ENCODE results near the gene DIS3L2.

The DIS3L2 gene

GRCh38 chr2:232235716-232236115 lies 274.2 kb downstream of the DIS3L2 start:
- DNase-seq, result no peak

DNA sequence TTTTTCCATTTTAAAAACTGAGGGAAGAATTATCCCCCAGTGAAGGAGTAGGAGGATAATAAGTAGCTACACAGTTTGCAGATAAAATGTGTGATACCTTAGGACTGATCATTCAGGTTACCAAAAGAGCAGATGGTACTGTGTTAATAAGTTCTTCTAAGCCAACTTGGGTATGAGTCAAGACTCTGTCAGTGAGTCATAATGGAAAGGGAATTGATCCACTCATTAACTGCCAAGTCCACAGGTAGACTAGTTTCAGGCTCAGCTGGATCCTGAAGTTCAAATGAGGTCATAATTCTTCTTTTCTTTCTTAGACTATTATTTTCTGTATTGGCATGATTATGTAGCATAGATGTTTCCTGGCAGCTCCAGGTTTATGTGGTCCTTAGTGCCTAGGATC lies 274.7 kb downstream of the DIS3L2 start:
- no peak for DNase-seq

DNA sequence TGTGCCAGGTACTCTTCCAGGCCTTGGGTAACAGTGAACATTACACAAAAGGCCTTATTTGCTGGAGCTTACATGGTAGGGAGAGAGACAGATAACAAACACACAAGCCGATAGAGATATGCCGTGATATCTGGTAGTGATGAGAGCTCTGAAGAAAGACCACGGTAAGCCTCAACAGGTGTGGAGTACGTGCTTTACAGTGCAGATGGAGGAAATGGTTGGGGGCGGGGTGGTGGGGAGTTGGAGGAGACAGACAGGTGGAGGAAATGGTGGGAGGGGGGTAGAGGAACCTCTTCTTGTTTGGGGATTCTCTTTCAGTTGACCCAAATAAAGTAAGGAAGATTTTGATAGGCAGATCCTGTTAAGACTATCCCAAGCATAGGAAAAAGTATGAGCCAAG lies 276.0 kb downstream of the DIS3L2 start:
- no peak for DNase-seq

DNA sequence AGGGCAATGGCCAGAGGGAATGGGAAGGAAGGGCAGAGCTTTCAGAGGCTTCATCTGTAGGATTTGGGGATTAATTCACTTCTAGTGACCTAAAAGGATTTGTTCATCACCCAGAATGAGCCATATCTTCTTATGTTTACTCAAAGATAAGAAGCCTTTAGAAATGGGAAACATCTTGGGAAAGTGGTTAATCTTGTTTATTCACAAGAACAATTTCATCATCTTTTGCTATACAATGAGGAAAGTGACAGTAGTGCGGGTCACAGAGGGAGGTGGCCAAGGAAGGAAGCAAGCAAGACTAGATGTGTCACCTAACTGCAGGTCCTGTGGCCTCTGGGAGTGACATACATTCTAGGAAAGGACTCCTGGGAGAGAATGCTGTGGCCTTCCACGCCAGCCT lies 276.6 kb downstream of the DIS3L2 start:
- peak; percentile 7 for DNase-seq

GRCh38 chr2:232238596-232238995 lies 277.1 kb downstream of the DIS3L2 start:
- no peak for DNase-seq

DNA sequence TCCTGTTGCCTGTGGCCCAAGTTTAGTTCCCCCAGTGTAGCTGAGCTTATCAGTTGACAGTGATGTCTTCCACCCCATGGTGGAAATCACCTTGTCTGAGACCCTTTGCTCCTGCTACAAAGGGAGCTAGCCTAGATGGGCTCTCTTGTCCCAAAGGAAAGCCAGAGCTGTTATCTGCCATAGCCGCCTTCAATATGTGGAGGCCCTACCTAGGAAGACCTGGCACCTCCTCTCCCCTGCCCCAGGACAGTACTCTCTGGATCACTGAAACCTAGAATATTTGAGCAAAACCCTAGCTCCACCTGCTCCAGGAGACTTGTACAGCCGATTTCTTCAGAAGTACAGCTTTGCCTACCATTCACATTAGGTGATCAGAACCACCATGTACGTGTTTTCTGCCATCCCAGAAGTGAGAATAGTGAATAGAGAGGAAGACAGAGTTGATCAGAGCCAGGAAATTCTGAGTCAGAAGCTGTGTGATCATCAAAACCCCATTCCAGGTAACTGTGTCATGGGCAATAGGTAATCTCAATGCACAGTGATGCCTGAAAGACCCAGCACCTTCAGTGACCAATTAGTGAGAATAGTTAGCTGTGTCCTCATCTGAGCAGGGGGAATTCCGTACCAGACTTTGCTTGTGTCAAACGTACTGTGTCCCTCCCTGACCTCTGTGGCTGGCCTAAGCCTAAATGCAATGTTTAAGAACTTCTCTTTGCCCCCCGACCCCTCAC lies 278.6 kb downstream of the DIS3L2 start:
- DNase-seq, result no peak

DNA sequence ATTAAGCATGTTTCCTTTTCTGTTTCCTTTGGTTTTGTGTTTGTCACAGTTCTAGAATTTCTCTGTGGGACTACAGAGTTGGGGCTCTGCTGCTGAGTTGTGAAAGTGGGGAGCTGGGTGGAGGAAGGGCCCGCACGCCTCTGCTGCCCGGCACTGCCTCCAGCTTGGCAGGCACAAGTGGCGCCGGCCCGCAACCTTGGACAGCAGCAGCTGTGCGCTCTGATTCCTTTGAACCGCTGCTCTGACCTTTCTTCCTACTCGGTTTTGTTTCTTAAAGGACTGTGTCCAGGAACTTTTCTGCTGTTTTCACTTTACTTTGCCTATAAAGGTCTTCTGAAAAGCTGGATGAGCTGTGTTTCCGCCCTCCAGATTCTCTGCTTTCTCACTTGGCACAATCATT lies 279.4 kb downstream of the DIS3L2 start:
- no peak for DNase-seq

DNA sequence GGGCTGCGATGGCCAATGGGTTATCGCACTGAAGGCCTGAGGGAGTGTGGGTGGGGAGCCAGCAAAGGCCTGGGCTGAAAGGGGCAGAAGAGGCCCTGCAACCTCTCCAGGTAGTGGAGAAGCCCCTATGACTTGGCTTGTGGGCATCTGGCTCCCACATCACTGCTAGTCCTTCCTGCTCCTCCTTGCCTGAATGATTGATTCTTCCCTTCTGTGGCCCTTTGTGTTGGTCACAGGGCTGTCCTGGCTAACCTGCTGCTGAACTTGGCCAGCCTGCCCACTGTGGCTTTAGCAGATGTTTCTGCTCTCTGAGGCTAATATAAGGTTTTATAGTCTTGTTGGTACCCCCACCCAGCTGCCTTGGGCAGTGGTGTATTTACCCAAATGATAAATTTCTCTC lies 280.8 kb downstream of the DIS3L2 start:
- DNase-seq, result no peak

DNA sequence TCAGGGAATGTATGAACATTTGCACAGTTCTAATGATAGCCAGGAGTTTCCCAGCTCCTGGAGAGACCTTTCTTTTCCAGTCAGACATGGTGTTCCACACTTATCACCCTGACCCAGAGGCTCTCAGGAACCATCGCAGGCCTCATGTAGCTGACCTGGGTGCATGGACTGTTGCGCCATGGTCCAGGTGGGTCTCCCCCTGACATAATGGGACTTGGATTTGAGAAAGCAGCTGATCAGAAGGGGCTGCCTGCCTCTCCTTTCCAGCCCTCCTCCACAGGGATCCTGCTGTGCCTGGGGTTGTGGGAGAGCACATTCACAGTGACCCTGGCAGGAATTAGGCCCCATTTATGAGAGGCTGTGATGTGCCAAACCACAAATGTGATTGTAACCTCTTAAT lies 283.6 kb downstream of the DIS3L2 start:
- no peak for DNase-seq

- DNase-seq, result no peak
Observed at GRCh38 chr2:232246245-232246644, 284.7 kb downstream of the DIS3L2 start.

- no peak for DNase-seq
Observed at GRCh38 chr2:232249096-232249495, 287.6 kb downstream of the DIS3L2 start.

DNA sequence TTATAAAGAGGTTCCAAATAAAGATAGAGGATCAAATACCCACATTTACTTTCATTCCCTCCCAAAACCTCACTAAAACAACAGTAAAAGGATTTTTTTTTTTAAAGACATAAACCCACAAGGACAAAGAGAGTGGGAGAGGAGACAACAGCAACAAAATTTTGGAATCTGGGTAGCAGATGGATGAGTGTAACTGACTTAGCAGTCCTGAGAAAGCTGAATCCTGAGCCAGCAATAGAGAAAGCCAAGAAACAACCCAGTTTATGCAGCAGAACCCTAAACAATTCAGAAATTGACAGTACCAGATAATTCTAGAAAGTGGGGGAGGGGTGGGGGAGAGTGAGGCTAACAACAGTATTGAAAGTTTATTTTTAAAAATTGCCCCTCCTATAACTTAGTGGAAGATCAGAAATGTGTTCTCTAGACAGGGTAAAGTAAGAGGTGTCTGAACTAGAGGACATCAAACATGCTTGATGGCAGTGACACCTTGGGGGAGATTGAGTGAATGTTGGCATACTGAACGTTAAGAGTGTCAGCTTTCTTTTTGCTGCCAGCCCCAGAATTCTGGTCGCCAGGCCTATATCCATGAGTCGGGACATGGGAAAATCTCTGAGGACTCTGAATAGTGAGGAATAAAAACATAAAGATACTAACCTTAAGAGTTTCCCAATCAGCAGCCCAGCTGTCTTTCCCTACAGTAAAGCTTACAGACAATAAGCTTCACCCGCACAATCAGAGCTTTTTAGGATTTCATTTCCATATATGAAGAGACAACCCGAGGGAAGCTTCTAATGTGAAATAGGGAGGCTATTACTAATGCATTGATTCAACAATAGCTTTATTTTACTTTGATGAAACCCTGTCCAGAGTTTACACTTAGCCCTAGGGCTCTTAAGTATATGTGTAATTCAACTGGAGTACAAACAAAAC lies 289.0 kb downstream of the DIS3L2 start:
- no peak for DNase-seq

- no peak for DNase-seq
Observed at GRCh38 chr2:232255033-232255432, 293.5 kb downstream of the DIS3L2 start.

GRCh38 chr2:232260075-232260474 lies 298.6 kb downstream of the DIS3L2 start:
- DNase-seq, result no peak

DNA sequence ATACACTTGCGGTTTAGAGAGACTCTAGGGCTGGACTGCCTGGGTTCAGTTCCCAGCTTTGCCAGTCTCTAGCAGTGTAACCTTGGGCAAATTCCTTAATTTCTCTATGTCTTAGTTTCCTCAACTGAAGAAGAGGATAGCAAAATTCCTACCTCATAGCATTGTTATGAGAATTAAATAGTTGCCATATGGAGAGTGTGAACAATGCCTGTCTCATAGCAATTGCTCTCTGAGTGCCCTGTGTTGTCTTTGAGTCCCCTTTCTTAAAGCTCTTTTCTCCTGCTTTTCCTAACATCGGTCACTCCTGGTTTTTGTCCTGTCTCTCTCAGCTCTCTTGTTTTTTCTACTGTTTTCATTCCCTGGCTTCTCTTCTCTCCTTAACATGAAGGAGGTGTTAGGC lies 300.3 kb downstream of the DIS3L2 start:
- DNase-seq, result no peak

- DNase-seq, result no peak
Observed at GRCh38 chr2:232263295-232263694, 301.8 kb downstream of the DIS3L2 start.

GRCh38 chr2:232264081-232264480 lies 302.6 kb downstream of the DIS3L2 start:
- DNase-seq, result no peak

- no peak for DNase-seq
Observed at GRCh38 chr2:232265329-232265728, 303.8 kb downstream of the DIS3L2 start.

GRCh38 chr2:232268636-232269165 lies 307.2 kb downstream of the DIS3L2 start:
- no peak for DNase-seq

DNA sequence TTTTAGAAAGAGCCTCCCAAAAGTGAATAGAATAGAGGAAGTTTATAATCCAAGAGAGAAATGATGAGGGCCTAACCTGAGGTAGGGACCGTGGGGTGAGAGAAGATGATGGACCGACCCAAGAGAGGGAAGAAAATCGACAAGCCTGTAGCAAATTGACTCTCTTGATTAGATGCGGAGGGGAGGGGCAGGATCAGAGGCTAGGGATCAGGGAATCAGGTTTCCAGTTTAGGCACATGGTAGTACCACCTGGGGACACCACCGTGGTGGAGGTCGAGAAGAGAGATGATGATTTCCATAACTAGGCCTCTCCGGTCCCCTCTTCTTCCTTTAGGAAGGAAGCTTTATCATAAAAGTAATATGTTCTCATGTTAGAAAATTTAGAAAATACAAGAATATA lies 308.4 kb downstream of the DIS3L2 start:
- no peak for DNase-seq

DNA sequence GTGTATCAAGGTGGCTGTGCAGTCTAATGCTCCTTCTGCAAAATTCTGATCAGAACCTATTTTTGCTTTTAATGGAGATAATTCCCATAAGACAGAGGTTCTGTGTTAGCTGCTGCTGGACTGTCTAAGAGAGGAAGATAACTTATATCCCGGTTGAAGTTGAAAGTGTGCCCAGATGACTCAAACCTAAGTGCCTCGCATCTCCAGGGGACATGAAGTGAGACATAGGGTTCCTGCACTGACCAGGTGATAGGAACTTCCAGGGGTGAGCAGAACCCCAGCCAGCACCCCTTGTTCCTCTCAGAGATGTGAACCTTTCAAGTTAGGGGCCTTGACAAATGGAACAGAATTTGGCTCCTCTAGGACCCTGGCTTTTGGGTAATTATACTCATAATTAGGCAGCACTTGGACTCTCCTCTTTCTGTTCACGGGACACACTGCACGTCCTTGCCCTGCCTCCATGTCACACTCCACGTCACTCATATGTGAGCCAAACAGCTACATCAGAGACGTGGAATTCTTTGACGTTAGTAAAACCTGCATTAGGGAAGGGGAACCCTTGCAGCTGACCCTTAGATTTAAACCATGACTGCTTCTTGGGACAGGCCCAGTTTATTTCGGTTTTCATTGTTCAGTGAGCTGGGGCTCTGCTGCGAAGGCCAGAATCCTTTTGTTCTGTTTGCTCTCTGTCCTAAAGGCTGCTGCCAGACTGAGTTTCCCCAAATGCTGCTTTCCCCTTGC lies 312.6 kb downstream of the DIS3L2 start:
- no peak for DNase-seq

DNA sequence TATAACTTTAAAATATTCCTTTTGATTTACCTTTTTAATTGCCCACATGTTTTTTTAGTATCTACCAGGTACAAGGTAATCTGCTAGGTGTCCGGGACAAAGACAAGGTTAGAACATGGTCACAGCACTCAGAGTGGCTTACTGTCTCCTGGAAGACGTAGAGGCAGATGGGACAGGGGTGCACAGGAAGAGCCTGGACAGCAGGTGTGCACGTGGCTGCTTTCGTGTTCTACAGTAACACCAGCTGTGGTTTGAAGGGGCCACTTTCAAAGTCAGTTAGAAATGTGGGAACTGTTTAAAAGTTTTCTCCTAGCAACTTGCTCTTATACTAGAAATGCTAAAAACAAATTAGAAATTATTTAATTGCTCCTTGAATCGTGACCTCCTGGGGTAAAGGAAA lies 314.2 kb downstream of the DIS3L2 start:
- no peak for DNase-seq

GRCh38 chr2:232276084-232276732 lies 314.7 kb downstream of the DIS3L2 start:
- no peak for DNase-seq
